ENCODE measurements around the gene NEURL1.

The NEURL1 gene

DNA sequence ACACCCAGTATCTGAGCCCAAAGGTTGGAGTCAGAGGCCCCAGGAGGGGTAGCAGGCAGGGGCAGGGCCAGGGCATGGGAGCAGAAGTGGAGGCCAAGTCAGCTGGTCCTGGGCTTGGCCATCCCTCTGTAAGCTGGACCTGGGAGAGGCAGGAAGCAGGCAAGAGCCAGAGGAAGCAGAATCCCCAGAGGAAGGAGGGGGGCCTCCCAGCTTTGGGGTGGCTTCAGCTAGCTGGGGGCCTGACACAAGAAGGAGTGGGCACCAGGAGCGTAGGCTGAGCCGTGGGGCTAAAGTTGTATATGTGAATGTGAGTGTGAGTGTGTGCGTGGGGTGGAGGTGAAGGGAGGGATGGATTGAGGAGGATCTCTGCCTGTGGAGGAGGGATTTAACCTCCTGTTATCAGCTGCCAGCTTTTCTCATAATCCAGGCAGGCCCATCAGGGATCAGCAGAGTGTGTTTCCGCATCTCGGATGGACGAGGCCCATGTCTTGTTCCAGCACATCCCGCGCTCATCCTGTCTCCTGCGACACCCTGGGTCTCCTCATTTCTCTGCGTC, 54.0 kb downstream of the NEURL1 start:
- WGBS, 2 donors (ENCODE audit: extremely low coverage in 2 of 2, insufficient read length in 2 of 2, insufficient replicate concordance in 1 of 2) = 100% methylated on average over 1 of the region's 10 CpGs
- H3K36me3 ChIP-seq (replicated peaks in 1 of 2; ENCODE audit: control insufficient read depth in 2 of 2, insufficient read depth in 2 of 2, low read length in 2 of 2) = no peaks in the 10 kb centered on the region
- no peaks in the 10 kb centered on the region for H3K79me1 ChIP-seq (ENCODE audit: low read depth, low read length)
- no peak overlapping the region for H3K4me2 ChIP-seq (ENCODE audit: insufficient read depth, low read length, poor library complexity, severe bottlenecking)
- no peak overlapping the region for H3K4me3 ChIP-seq (ENCODE audit: low read length in 2 of 2)
- H3K27ac ChIP-seq (replicated peaks; ENCODE audit: low read length) = no peak overlapping the region
- H3K9ac ChIP-seq (ENCODE audit: low read depth, low read length, poor library complexity) = no peak overlapping the region
- no peak overlapping the region for H2BK120ac ChIP-seq (ENCODE audit: low read depth, low read length)
- peak overlapping the region; percentile 16 for H3K18ac ChIP-seq (ENCODE audit: low read length)
- DNase-seq (ENCODE audit: low spot score) = no peak
- no peak overlapping the region for H4K8ac ChIP-seq (ENCODE audit: low read depth, low read length)
- H3K27me3 ChIP-seq (ENCODE audit: control insufficient read depth in 3 of 3, insufficient read depth in 3 of 3, low read depth in 1 of 3, low read length in 3 of 3) = peaks cover 0 to 22% (median 0%) of the 10 kb centered on the region in 3 experiments
- H4K91ac ChIP-seq (ENCODE audit: low read depth, low read length, poor library complexity) = no peak overlapping the region
- peaks cover 4 to 11% of the 10 kb centered on the region in 2 donors for H3K4me1 ChIP-seq (ENCODE audit: control insufficient read depth in 2 of 2, insufficient read depth in 1 of 2, low read depth in 1 of 2, low read length in 2 of 2)
- no peak overlapping the region for H3K4ac ChIP-seq (ENCODE audit: low read length)
- H2BK12ac ChIP-seq (ENCODE audit: low read length) = peak overlapping the region; percentile 41
- H3K23ac ChIP-seq (ENCODE audit: low read depth, low read length, poor library complexity) = peak overlapping the region; percentile 38
- no peak overlapping the region for H2BK15ac ChIP-seq (ENCODE audit: low read length)
- H2AK5ac ChIP-seq (ENCODE audit: low read depth, low read length) = peak overlapping the region; percentile 78
- H3K9me3 ChIP-seq (replicated peaks in 1 of 2; ENCODE audit: control insufficient read depth in 2 of 2, insufficient read depth in 1 of 2, low read depth in 1 of 2, low read length in 2 of 2) = no peaks in the 10 kb centered on the region
- H3K14ac ChIP-seq (ENCODE audit: low read length) = no peak overlapping the region
- peak overlapping the region; percentile 65 for H2AFZ ChIP-seq (ENCODE audit: low read length)
- no peak overlapping the region for H2BK5ac ChIP-seq (ENCODE audit: low read length)

DNA sequence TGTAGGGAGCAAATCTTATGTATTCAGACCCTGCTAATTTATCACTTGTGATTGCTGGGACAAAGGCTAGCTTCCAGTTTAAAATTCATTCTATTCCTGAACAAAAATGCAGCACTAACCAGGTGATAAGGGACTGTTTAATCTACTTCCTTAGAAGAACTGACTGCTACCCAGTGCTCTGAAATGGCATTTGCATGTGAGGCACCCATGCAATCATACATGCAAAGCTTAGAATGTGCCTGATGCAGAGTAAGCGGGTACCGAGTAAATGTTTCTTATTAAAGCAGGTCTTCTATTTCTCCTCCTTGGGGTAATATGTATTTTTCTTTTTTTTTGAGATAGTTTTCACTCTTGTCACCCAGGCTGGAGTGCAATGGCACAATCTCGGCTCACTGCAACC, 54.5 kb downstream of the NEURL1 start:
- Histone ChIP-seq H2BK120ac (ENCODE audit: low read depth, low read length) (no peak overlapping the region), H3K27ac (replicated peaks; ENCODE audit: low read length) (no peak overlapping the region), H4K91ac (ENCODE audit: low read depth, low read length, poor library complexity) (no peak overlapping the region), H3K79me1 (ENCODE audit: low read depth, low read length) (no peaks in the 10 kb centered on the region), H3K14ac (ENCODE audit: low read length) (no peak overlapping the region), H4K8ac (ENCODE audit: low read depth, low read length) (no peak overlapping the region), H2AK5ac (ENCODE audit: low read depth, low read length) (no peak overlapping the region), H3K4me2 (ENCODE audit: insufficient read depth, low read length, poor library complexity, severe bottlenecking) (no peak overlapping the region), H2AFZ (ENCODE audit: low read length) (peak overlapping the region; percentile 65), H2BK12ac (ENCODE audit: low read length) (no peak overlapping the region), H2BK15ac (ENCODE audit: low read length) (no peak overlapping the region), H3K4ac (ENCODE audit: low read length) (no peak overlapping the region), H3K4me1 (ENCODE audit: control insufficient read depth in 2 of 2, insufficient read depth in 1 of 2, low read depth in 1 of 2, low read length in 2 of 2) (peaks cover 2 to 6% of the 10 kb centered on the region in 2 donors), H3K23ac (ENCODE audit: low read depth, low read length, poor library complexity) (no peak overlapping the region), H3K9ac (ENCODE audit: low read depth, low read length, poor library complexity) (no peak overlapping the region), H3K36me3 (replicated peaks in 1 of 2; ENCODE audit: control insufficient read depth in 2 of 2, insufficient read depth in 2 of 2, low read length in 2 of 2) (no peaks in the 10 kb centered on the region), H3K9me3 (replicated peaks in 1 of 2; ENCODE audit: control insufficient read depth in 2 of 2, insufficient read depth in 1 of 2, low read depth in 1 of 2, low read length in 2 of 2) (no peaks in the 10 kb centered on the region), H3K4me3 (ENCODE audit: low read length in 2 of 2) (no peak overlapping the region), H3K27me3 (ENCODE audit: control insufficient read depth in 3 of 3, insufficient read depth in 3 of 3, low read depth in 1 of 3, low read length in 3 of 3) (peaks cover 0 to 23% (median 0%) of the 10 kb centered on the region in 3 experiments), H2BK5ac (ENCODE audit: low read length) (no peak overlapping the region), H3K18ac (ENCODE audit: low read length) (no peak overlapping the region)
- no peak for DNase-seq (ENCODE audit: low spot score)
- no CpG with 5 or more reads among the region's 3 CpGs for WGBS, 2 donors (ENCODE audit: extremely low coverage in 2 of 2, insufficient read length in 2 of 2, insufficient replicate concordance in 1 of 2)

DNA sequence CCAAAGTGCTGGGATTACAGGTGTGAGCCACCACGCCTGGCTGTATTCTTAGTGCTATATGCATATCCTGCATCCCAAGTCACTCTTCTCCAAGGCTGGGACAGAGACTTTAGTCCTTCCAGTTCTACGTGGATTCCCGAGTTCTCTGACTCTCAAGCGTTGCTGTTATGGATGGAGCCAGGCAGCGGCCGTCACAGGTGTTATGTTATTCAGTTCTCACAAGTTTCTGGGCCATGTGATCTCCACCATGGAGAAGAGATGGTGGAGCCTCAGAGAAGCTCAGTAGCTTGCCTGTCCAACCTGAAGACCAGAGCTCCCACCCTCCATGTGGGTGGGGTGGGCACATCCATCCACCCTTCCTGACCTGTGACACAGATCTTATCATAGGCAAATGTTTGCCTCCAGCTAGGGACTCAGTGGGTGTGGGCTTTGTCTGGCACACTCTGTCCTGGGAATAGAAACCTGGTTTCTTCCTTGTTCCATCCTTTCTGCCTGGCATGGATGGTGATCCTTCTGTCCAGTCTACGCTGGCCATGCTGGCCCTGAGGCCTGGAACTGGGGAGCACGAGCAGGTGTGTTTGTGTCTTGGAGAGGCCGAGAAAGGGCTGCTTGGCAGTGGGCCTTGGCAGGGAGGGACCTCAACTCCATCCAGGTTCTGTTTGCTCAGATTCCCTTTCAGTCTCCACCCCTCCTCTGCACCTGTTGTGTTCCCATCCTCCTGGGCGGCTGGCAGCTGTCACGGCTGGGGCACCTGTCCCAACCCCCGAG, 55.3 kb downstream of the NEURL1 start:
- Histone ChIP-seq H2AK5ac (ENCODE audit: low read depth, low read length) (peak overlapping the region; percentile 32), H3K9me3 (replicated peaks in 1 of 2; ENCODE audit: control insufficient read depth in 2 of 2, insufficient read depth in 1 of 2, low read depth in 1 of 2, low read length in 2 of 2) (no peaks in the 10 kb centered on the region), H2BK5ac (ENCODE audit: low read length) (no peak overlapping the region), H2BK120ac (ENCODE audit: low read depth, low read length) (no peak overlapping the region), H3K23ac (ENCODE audit: low read depth, low read length, poor library complexity) (peak overlapping the region; percentile 73), H2AFZ (ENCODE audit: low read length) (no peak overlapping the region), H2BK12ac (ENCODE audit: low read length) (no peak overlapping the region), H3K4me2 (ENCODE audit: insufficient read depth, low read length, poor library complexity, severe bottlenecking) (no peak overlapping the region), H4K8ac (ENCODE audit: low read depth, low read length) (peak overlapping the region; percentile 19), H3K9ac (ENCODE audit: low read depth, low read length, poor library complexity) (no peak overlapping the region), H3K36me3 (replicated peaks in 1 of 2; ENCODE audit: control insufficient read depth in 2 of 2, insufficient read depth in 2 of 2, low read length in 2 of 2) (no peaks in the 10 kb centered on the region), H3K27ac (replicated peaks; ENCODE audit: low read length) (no peak overlapping the region), H3K4me1 (ENCODE audit: control insufficient read depth in 2 of 2, insufficient read depth in 1 of 2, low read depth in 1 of 2, low read length in 2 of 2) (no peaks in the 10 kb centered on the region), H3K14ac (ENCODE audit: low read length) (no peak overlapping the region), H3K18ac (ENCODE audit: low read length) (no peak overlapping the region), H4K91ac (ENCODE audit: low read depth, low read length, poor library complexity) (no peak overlapping the region), H3K27me3 (ENCODE audit: control insufficient read depth in 3 of 3, insufficient read depth in 3 of 3, low read depth in 1 of 3, low read length in 3 of 3) (peaks cover 0 to 31% (median 0%) of the 10 kb centered on the region in 3 experiments), H3K4ac (ENCODE audit: low read length) (no peak overlapping the region), H3K4me3 (ENCODE audit: low read length in 2 of 2) (no peak overlapping the region), H3K79me1 (ENCODE audit: low read depth, low read length) (no peaks in the 10 kb centered on the region), H2BK15ac (ENCODE audit: low read length) (no peak overlapping the region)
- DNase-seq (ENCODE audit: low spot score) = no peak
- no CpG with 5 or more reads among the region's 12 CpGs for WGBS, 2 donors (ENCODE audit: extremely low coverage in 2 of 2, insufficient read length in 2 of 2, insufficient replicate concordance in 1 of 2)

DNA sequence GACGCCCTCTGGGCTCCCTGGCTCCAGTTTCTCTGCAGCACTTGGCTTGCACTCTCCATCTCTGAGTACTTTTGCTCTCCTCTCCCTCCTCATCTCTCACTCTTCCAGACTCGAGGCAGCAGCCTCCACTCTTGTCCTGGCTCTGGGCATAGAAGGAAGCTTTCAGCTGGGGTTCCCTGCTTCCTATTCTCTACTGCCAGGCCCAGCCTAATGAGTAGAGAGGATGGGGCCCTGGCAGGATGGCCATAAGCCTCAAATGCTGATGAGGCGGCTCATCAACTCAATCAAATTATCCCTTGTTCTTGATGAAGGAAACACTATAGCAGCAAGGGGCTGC, 55.8 kb downstream of the NEURL1 start:
- H3K4ac ChIP-seq (ENCODE audit: low read length) = no peak overlapping the region
- H3K79me1 ChIP-seq (ENCODE audit: low read depth, low read length) = no peaks in the 10 kb centered on the region
- no peak overlapping the region for H3K27ac ChIP-seq (replicated peaks; ENCODE audit: low read length)
- no peak overlapping the region for H4K91ac ChIP-seq (ENCODE audit: low read depth, low read length, poor library complexity)
- no peak overlapping the region for H3K9ac ChIP-seq (ENCODE audit: low read depth, low read length, poor library complexity)
- H3K9me3 ChIP-seq (replicated peaks in 1 of 2; ENCODE audit: control insufficient read depth in 2 of 2, insufficient read depth in 1 of 2, low read depth in 1 of 2, low read length in 2 of 2) = no peaks in the 10 kb centered on the region
- no peak overlapping the region for H2BK120ac ChIP-seq (ENCODE audit: low read depth, low read length)
- no peak overlapping the region for H3K14ac ChIP-seq (ENCODE audit: low read length)
- peak overlapping the region; percentile 19 for H4K8ac ChIP-seq (ENCODE audit: low read depth, low read length)
- no CpG with 5 or more reads among the region's 3 CpGs for WGBS, 2 donors (ENCODE audit: extremely low coverage in 2 of 2, insufficient read length in 2 of 2, insufficient replicate concordance in 1 of 2)
- H3K36me3 ChIP-seq (replicated peaks in 1 of 2; ENCODE audit: control insufficient read depth in 2 of 2, insufficient read depth in 2 of 2, low read length in 2 of 2) = no peaks in the 10 kb centered on the region
- no peak overlapping the region for H3K18ac ChIP-seq (ENCODE audit: low read length)
- H2AFZ ChIP-seq (ENCODE audit: low read length) = no peak overlapping the region
- H2BK15ac ChIP-seq (ENCODE audit: low read length) = no peak overlapping the region
- H3K23ac ChIP-seq (ENCODE audit: low read depth, low read length, poor library complexity) = peak overlapping the region; percentile 73
- DNase-seq (ENCODE audit: low spot score) = no peak
- no peak overlapping the region for H3K4me3 ChIP-seq (ENCODE audit: low read length in 2 of 2)
- H3K27me3 ChIP-seq (ENCODE audit: control insufficient read depth in 3 of 3, insufficient read depth in 3 of 3, low read depth in 1 of 3, low read length in 3 of 3) = peaks cover 0 to 35% (median 0%) of the 10 kb centered on the region in 3 experiments
- H3K4me2 ChIP-seq (ENCODE audit: insufficient read depth, low read length, poor library complexity, severe bottlenecking) = no peak overlapping the region
- peak overlapping the region; percentile 32 for H2AK5ac ChIP-seq (ENCODE audit: low read depth, low read length)
- H2BK5ac ChIP-seq (ENCODE audit: low read length) = no peak overlapping the region
- no peak overlapping the region for H2BK12ac ChIP-seq (ENCODE audit: low read length)
- H3K4me1 ChIP-seq (ENCODE audit: control insufficient read depth in 2 of 2, insufficient read depth in 1 of 2, low read depth in 1 of 2, low read length in 2 of 2) = no peaks in the 10 kb centered on the region

Measured in neuronal stem cell (in vitro differentiated cells).